ENCODE data around the gene LPCAT4.

Gene LPCAT4

DNA sequence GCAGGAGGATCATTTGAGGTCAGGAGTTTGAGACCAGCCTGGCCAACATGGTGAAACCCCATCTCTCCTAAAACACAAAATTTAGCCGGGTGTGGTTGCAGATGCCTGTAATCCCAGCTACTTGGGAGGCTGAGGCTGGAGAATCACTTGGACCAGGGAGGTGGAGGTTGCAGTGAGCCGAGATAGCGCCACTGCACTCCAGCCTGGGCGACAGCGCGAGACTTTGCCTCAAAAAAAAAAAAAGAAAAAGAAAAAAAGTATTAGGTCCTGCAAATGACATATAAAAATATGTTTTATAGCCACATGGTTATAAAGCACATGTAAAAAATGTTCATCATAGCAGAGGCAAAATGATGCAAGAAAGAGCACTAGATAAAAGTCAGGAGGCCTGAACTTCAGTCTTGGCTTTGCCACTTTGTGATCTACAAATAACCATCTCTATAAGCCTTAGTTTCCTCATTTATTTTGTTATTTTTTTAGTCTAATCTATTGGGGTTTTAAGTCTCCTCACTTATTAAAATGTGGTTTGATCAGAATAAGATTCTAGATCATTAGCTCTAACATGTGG lies 34.4 kb downstream of the LPCAT4 start:
- no peak for TF ChIP-seq TCF12 (IDR thresholded peaks at IDR 0.05; ENCODE audit: low read depth)
- TF ChIP-seq, protein P1, sequence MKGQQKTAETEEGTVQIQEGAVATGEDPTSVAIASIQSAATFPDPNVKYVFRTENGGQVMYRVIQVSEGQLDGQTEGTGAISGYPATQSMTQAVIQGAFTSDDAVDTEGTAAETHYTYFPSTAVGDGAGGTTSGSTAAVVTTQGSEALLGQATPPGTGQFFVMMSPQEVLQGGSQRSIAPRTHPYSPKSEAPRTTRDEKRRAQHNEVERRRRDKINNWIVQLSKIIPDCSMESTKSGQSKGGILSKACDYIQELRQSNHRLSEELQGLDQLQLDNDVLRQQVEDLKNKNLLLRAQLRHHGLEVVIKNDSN (IDR thresholded peaks at IDR 0.05), result no peak
- TF ChIP-seq CEBPB (IDR thresholded peaks at IDR 0.05), result no peak
- no peak for TF ChIP-seq TAF1 (IDR thresholded peaks at IDR 0.05; ENCODE audit: low read depth)
- TF ChIP-seq EP300 (IDR thresholded peaks at IDR 0.05; ENCODE audit: borderline replicate concordance), result no peak
- TF ChIP-seq NFIC (IDR thresholded peaks at IDR 0.05), result no peak
- TF ChIP-seq TEAD4 (IDR thresholded peaks at IDR 0.05), result no peak
- no peak for TF ChIP-seq YY1 (IDR thresholded peaks at IDR 0.05; ENCODE audit: low read depth)
- TF ChIP-seq EGR1 (IDR thresholded peaks at IDR 0.05), result no peak

- TF ChIP-seq FOXM1 (IDR thresholded peaks at IDR 0.05; ENCODE audit: borderline replicate concordance, low read depth), result no peak
- TF ChIP-seq ZBTB7A (IDR thresholded peaks at IDR 0.05; ENCODE audit: low read depth), result no peak
- no peak for TF ChIP-seq TAF1 (IDR thresholded peaks at IDR 0.05; ENCODE audit: low read depth)
- TF ChIP-seq EP300 (IDR thresholded peaks at IDR 0.05; ENCODE audit: borderline replicate concordance), result no peak
- TF ChIP-seq NFIC (IDR thresholded peaks at IDR 0.05), result no peak
- TF ChIP-seq, protein P2, sequence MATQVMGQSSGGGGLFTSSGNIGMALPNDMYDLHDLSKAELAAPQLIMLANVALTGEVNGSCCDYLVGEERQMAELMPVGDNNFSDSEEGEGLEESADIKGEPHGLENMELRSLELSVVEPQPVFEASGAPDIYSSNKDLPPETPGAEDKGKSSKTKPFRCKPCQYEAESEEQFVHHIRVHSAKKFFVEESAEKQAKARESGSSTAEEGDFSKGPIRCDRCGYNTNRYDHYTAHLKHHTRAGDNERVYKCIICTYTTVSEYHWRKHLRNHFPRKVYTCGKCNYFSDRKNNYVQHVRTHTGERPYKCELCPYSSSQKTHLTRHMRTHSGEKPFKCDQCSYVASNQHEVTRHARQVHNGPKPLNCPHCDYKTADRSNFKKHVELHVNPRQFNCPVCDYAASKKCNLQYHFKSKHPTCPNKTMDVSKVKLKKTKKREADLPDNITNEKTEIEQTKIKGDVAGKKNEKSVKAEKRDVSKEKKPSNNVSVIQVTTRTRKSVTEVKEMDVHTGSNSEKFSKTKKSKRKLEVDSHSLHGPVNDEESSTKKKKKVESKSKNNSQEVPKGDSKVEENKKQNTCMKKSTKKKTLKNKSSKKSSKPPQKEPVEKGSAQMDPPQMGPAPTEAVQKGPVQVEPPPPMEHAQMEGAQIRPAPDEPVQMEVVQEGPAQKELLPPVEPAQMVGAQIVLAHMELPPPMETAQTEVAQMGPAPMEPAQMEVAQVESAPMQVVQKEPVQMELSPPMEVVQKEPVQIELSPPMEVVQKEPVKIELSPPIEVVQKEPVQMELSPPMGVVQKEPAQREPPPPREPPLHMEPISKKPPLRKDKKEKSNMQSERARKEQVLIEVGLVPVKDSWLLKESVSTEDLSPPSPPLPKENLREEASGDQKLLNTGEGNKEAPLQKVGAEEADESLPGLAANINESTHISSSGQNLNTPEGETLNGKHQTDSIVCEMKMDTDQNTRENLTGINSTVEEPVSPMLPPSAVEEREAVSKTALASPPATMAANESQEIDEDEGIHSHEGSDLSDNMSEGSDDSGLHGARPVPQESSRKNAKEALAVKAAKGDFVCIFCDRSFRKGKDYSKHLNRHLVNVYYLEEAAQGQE (IDR thresholded peaks at IDR 0.05; ENCODE audit: low read depth), result no peak
- TF ChIP-seq EGR1 (IDR thresholded peaks at IDR 0.05), result no peak
- TF ChIP-seq CEBPB (IDR thresholded peaks at IDR 0.05), result no peak
- TF ChIP-seq YY1 (IDR thresholded peaks at IDR 0.05; ENCODE audit: low read depth), result no peak
- no peak for TF ChIP-seq TEAD4 (IDR thresholded peaks at IDR 0.05)
- TF ChIP-seq, protein P1 (IDR thresholded peaks at IDR 0.05), result no peak
Measured at GRCh38 chr15:34331809-34332208, 35.2 kb downstream of the LPCAT4 start.

- TF ChIP-seq FOXM1 (IDR thresholded peaks at IDR 0.05; ENCODE audit: borderline replicate concordance, low read depth), result no peak
- no peak for TF ChIP-seq RAD21 (IDR thresholded peaks at IDR 0.05; ENCODE audit: low read depth)
Measured at GRCh38 chr15:34330279-34330678, 36.7 kb downstream of the LPCAT4 start.

DNA sequence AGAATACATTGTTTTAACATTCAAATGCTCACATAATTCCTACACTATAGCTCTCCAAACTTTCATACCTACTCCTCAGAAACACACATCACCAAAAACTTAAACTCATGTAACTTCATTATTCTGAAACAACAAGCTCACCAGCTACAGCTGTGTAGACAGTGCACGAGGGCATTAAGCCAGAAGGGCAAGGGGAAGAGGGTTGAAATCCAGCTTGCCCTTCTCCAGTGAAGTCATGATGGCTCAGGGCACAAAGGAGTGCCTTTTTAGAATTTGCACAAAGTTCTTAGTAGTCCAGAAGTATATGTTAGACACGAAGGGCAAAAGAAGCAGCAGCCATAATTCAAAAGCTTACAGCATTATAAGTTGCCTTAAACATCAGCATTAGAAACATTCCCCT lies 38.0 kb downstream of the LPCAT4 start:
- no peak for TF ChIP-seq ZBTB7A (IDR thresholded peaks at IDR 0.05; ENCODE audit: low read depth)
- no peak for TF ChIP-seq RAD21 (IDR thresholded peaks at IDR 0.05; ENCODE audit: low read depth)
- no peak for TF ChIP-seq EGR1 (IDR thresholded peaks at IDR 0.05)
- no peak for TF ChIP-seq CREB1 (IDR thresholded peaks at IDR 0.05; ENCODE audit: low read depth)
- TF ChIP-seq FOXM1 (IDR thresholded peaks at IDR 0.05; ENCODE audit: borderline replicate concordance, low read depth), result no peak

DNA sequence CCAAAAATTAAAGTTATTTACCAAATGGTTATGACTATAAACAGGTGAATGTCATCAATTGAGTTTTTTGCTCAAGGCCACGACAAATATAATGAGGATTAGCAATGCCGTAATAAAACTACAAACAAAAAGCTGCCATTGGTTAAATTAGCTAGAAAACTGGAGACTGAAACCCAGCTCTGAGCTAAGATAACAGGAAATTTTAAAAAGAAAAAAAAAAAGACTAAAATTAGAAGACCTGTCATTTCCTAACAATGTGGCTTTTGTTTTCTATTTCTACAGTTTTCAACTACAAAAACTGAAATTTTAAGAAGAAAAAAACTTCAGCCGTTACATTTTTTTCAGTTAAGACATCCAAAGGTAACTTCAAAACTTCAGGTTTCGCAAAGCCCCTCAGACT lies 39.1 kb downstream of the LPCAT4 start:
- TF ChIP-seq NFIC (IDR thresholded peaks at IDR 0.05), result no peak
- no peak for TF ChIP-seq FOXM1 (IDR thresholded peaks at IDR 0.05; ENCODE audit: borderline replicate concordance, low read depth)
- no peak for TF ChIP-seq TAF1 (IDR thresholded peaks at IDR 0.05; ENCODE audit: low read depth)
- TF ChIP-seq RAD21 (IDR thresholded peaks at IDR 0.05; ENCODE audit: low read depth), result no peak
- TF ChIP-seq EP300 (IDR thresholded peaks at IDR 0.05; ENCODE audit: borderline replicate concordance), result no peak
- TF ChIP-seq, protein P1 (IDR thresholded peaks at IDR 0.05), result no peak

DNA sequence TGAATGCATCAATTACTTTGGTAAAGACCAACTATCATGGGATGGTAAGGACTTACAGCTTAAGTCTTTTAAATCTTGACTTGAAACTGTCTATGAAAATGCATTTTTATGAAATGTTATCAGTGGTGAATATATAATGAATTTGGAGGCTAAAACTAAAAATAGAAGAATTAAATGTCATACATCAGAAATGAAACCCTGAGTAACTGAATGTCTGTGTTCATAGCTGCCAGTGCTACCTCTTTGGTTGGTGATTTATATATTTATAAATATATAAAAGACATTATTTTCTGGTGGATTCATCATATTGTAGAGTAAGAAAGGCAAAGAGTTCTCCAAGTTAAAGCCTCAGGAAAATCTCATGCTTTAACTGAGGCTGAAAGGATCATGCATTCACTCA lies 41.6 kb downstream of the LPCAT4 start:
- TF ChIP-seq CREB1 (IDR thresholded peaks at IDR 0.05; ENCODE audit: low read depth) (no peak), EGR1 (IDR thresholded peaks at IDR 0.05) (no peak), TEAD4 (IDR thresholded peaks at IDR 0.05) (no peak), YY1 (IDR thresholded peaks at IDR 0.05; ENCODE audit: low read depth) (no peak), CEBPB (IDR thresholded peaks at IDR 0.05) (no peak), TAF1 (IDR thresholded peaks at IDR 0.05; ENCODE audit: low read depth) (no peak), TCF12 (IDR thresholded peaks at IDR 0.05; ENCODE audit: low read depth) (no peak), ZBTB7A (IDR thresholded peaks at IDR 0.05; ENCODE audit: low read depth) (no peak), EP300 (IDR thresholded peaks at IDR 0.05; ENCODE audit: borderline replicate concordance) (no peak), RAD21 (IDR thresholded peaks at IDR 0.05; ENCODE audit: low read depth) (no peak), NFIC (IDR thresholded peaks at IDR 0.05) (no peak), FOXM1 (IDR thresholded peaks at IDR 0.05; ENCODE audit: borderline replicate concordance, low read depth) (no peak)
- TF ChIP-seq, protein P2 (IDR thresholded peaks at IDR 0.05; ENCODE audit: low read depth), result no peak
- TF ChIP-seq, protein P3, sequence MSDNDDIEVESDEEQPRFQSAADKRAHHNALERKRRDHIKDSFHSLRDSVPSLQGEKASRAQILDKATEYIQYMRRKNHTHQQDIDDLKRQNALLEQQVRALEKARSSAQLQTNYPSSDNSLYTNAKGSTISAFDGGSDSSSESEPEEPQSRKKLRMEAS (IDR thresholded peaks at IDR 0.05), result no peak
- TF ChIP-seq, protein P1 (IDR thresholded peaks at IDR 0.05), result no peak
